ENCODE data around the gene HHIPL1. TPM values are rescaled to one million over a fixed set of nuclear protein-coding genes. Genes with fewer than 3 reads are reported as not detected.

HHIPL1 gene
- total and polyA plus RNA-seq, 2 of the 8 experiments (the other 6 are each of a cell fraction or from before 2014, with no cell fraction given) = 1.5 to 2.6 TPM

DNA sequence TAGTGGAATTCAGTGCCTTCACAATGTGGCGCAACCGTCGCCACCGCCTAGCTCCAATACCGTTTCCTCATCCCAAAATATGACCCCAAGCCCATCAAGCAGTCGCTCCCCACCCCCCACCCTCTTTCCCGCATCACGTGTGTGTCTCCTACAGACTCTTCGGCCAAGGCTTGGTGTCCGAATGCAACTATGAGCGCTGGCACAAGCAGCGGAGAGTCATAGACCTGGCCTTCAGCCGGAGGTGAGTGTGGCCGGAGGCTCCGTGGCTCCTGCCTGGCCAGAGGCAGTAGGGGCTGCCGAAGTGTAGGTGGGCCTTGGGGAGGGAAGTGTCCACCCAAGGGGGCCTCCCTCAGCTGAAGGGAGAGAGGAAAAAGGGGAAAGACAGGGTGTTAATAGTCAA lies 54.9 kb downstream of the HHIPL1 start:
- H2BK12ac ChIP-seq (ENCODE audit: low read depth, low read length) = no peak overlapping the region
- H3K14ac ChIP-seq (ENCODE audit: insufficient read length) = no peak overlapping the region
- H2BK15ac ChIP-seq (ENCODE audit: low read length) = no peak overlapping the region
- H3K23me2 ChIP-seq (ENCODE audit: low read depth, low read length) = no peaks in the 10 kb centered on the region
- H3K27me3 ChIP-seq (replicated peaks in 1 of 4; ENCODE audit: control insufficient read depth in 3 of 4, extremely low read depth in 1 of 4, insufficient read depth in 3 of 4, low read length in 3 of 4) = no peaks in the 10 kb centered on the region
- CTCF ChIA-PET (ENCODE audit: partially characterized antibody) = interaction anchor here (0.8 to 4.5 kb wide), 4 partner anchors 12 to 199 kb away, joined by 3 to 35 read pairs (median 4); no protein-coding TSS in a partner anchor
- 97% methylated on average over 16 of the region's 16 CpGs; no CpG with 5 or more reads in 1 of the 2 experiments for WGBS, 2 experiments (ENCODE audit: extremely low coverage in 1 of 2, insufficient coverage in 1 of 2, insufficient read length in 1 of 2, insufficient replicate concordance in 2 of 2, low coverage in 1 of 2, low lambda C conversion rate in 2 of 2, missing lambda C conversion rate in 1 of 2)
- no peak overlapping the region for H3K4ac ChIP-seq (replicated peaks; ENCODE audit: insufficient read length, low read depth, low read length)
- no peak overlapping the region for H3K4me2 ChIP-seq (ENCODE audit: insufficient read depth in 1 of 2, low read depth in 2 of 2, low read length in 2 of 2)
- no peaks in the 10 kb centered on the region for H3K79me1 ChIP-seq (ENCODE audit: low read depth, low read length)
- H3K4me3 ChIP-seq (ENCODE audit: extremely low read depth in 1 of 4, insufficient read depth in 2 of 4, low read depth in 3 of 4, low read length in 4 of 4) = no peak overlapping the region
- H3K23ac ChIP-seq (ENCODE audit: insufficient read length) = no peak overlapping the region
- no peak overlapping the region for H4K8ac ChIP-seq (ENCODE audit: extremely low read depth, insufficient read depth, low read length)
- no peak overlapping the region for H4K91ac ChIP-seq (replicated peaks; ENCODE audit: insufficient read length, low read length)
- no peak overlapping the region for H3K27ac ChIP-seq (ENCODE audit: low read depth, low read length)
- no peak overlapping the region for H2BK120ac ChIP-seq (replicated peaks; ENCODE audit: low read depth, low read length)
- DNase-seq (ENCODE audit: low read depth in 1 of 2, low spot score in 2 of 2) (no peak), FAIRE-seq (no peak)
- no peak overlapping the region for H2BK5ac ChIP-seq (ENCODE audit: low read depth, low read length)
- no peaks in the 10 kb centered on the region for H4K20me1 ChIP-seq (replicated peaks in 1 of 2; ENCODE audit: control insufficient read depth in 1 of 2, insufficient read depth in 2 of 2, low read length in 2 of 2)
- H3K79me2 ChIP-seq (ENCODE audit: control insufficient read depth in 1 of 2, insufficient read depth in 2 of 2, low read length in 2 of 2) = no peaks in the 10 kb centered on the region
- no peaks in the 10 kb centered on the region for H3K36me3 ChIP-seq (ENCODE audit: control insufficient read depth in 2 of 4, insufficient read depth in 4 of 4, low read length in 3 of 4)
- no peak overlapping the region for H2AFZ ChIP-seq (ENCODE audit: low read length)
- no peak overlapping the region for H4K5ac ChIP-seq (ENCODE audit: insufficient read length, low read depth, low read length)
- POLR2A ChIA-PET (ENCODE audit: partially characterized antibody) = no interaction called here
- peaks cover 12 to 14% of the 10 kb centered on the region in 2 experiments; a peak in 3 of 4 replicates for H3K9me3 ChIP-seq (ENCODE audit: insufficient read depth in 2 of 2, low read depth in 1 of 2, low read length in 1 of 2)
- no peak for TF ChIP-seq BCL11A (IDR thresholded peaks at IDR 0.05; ENCODE audit: low read depth in 2 of 2, low read length in 2 of 2)
- no peak for TF ChIP-seq CBX5 (IDR thresholded peaks at IDR 0.05; ENCODE audit: low read depth, low read length)
- TF ChIP-seq E2F6 (IDR thresholded peaks at IDR 0.05) = no peak
- TF ChIP-seq GABPA (IDR thresholded peaks at IDR 0.05; ENCODE audit: borderline replicate concordance, insufficient read depth, low read length) = no peak
- no peak for TF ChIP-seq SIRT6 (IDR thresholded peaks at IDR 0.05; ENCODE audit: low read length)
- TF ChIP-seq POLR2AphosphoS5 (IDR thresholded peaks at IDR 0.05; ENCODE audit: low read depth, low read length) = no peak
- TF ChIP-seq, protein P1, sequence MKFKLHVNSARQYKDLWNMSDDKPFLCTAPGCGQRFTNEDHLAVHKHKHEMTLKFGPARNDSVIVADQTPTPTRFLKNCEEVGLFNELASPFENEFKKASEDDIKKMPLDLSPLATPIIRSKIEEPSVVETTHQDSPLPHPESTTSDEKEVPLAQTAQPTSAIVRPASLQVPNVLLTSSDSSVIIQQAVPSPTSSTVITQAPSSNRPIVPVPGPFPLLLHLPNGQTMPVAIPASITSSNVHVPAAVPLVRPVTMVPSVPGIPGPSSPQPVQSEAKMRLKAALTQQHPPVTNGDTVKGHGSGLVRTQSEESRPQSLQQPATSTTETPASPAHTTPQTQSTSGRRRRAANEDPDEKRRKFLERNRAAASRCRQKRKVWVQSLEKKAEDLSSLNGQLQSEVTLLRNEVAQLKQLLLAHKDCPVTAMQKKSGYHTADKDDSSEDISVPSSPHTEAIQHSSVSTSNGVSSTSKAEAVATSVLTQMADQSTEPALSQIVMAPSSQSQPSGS (IDR thresholded peaks at IDR 0.05; ENCODE audit: low read length) = no peak
- no peak for TF ChIP-seq KDM1A (IDR thresholded peaks at IDR 0.05; ENCODE audit: borderline replicate concordance, low read length)
- TF ChIP-seq KDM4A (IDR thresholded peaks at IDR 0.05; ENCODE audit: low read depth, low read length, severe bottlenecking) = no peak
- no peak overlapping the region for H3K18ac ChIP-seq (ENCODE audit: extremely low read depth, low read length)
- H3K56ac ChIP-seq (replicated peaks; ENCODE audit: insufficient read length, low read depth, low read length) = no peak overlapping the region
- H3K9ac ChIP-seq (replicated peaks in 1 of 4; ENCODE audit: extremely low read depth in 1 of 4, low read depth in 3 of 4, low read length in 3 of 4) = no peak overlapping the region
- no peak overlapping the region for H2BK20ac ChIP-seq (ENCODE audit: low read length)
- no peak overlapping the region for H2AK5ac ChIP-seq (ENCODE audit: low read depth, low read length)
- no peaks in the 10 kb centered on the region for H3K4me1 ChIP-seq (replicated peaks in 1 of 4; ENCODE audit: control insufficient read depth in 3 of 4, insufficient read depth in 4 of 4, low read length in 3 of 4)

All from H1 (cell line).